Measurements from ENCODE around the gene SMAD9. TPM values are rescaled to one million over a fixed set of nuclear protein-coding genes. Genes with fewer than 3 reads are reported as not detected.

The SMAD9 gene
- total and polyA plus RNA-seq, 2 of the 8 experiments (the other 6 are each of a cell fraction or from before 2014, with no cell fraction given): 0.45 to 1.0 TPM

GRCh38 chr13:36907266-36907665 is 12.8 kb downstream of the SMAD9 start (continued):
- TF ChIP-seq, protein P1, sequence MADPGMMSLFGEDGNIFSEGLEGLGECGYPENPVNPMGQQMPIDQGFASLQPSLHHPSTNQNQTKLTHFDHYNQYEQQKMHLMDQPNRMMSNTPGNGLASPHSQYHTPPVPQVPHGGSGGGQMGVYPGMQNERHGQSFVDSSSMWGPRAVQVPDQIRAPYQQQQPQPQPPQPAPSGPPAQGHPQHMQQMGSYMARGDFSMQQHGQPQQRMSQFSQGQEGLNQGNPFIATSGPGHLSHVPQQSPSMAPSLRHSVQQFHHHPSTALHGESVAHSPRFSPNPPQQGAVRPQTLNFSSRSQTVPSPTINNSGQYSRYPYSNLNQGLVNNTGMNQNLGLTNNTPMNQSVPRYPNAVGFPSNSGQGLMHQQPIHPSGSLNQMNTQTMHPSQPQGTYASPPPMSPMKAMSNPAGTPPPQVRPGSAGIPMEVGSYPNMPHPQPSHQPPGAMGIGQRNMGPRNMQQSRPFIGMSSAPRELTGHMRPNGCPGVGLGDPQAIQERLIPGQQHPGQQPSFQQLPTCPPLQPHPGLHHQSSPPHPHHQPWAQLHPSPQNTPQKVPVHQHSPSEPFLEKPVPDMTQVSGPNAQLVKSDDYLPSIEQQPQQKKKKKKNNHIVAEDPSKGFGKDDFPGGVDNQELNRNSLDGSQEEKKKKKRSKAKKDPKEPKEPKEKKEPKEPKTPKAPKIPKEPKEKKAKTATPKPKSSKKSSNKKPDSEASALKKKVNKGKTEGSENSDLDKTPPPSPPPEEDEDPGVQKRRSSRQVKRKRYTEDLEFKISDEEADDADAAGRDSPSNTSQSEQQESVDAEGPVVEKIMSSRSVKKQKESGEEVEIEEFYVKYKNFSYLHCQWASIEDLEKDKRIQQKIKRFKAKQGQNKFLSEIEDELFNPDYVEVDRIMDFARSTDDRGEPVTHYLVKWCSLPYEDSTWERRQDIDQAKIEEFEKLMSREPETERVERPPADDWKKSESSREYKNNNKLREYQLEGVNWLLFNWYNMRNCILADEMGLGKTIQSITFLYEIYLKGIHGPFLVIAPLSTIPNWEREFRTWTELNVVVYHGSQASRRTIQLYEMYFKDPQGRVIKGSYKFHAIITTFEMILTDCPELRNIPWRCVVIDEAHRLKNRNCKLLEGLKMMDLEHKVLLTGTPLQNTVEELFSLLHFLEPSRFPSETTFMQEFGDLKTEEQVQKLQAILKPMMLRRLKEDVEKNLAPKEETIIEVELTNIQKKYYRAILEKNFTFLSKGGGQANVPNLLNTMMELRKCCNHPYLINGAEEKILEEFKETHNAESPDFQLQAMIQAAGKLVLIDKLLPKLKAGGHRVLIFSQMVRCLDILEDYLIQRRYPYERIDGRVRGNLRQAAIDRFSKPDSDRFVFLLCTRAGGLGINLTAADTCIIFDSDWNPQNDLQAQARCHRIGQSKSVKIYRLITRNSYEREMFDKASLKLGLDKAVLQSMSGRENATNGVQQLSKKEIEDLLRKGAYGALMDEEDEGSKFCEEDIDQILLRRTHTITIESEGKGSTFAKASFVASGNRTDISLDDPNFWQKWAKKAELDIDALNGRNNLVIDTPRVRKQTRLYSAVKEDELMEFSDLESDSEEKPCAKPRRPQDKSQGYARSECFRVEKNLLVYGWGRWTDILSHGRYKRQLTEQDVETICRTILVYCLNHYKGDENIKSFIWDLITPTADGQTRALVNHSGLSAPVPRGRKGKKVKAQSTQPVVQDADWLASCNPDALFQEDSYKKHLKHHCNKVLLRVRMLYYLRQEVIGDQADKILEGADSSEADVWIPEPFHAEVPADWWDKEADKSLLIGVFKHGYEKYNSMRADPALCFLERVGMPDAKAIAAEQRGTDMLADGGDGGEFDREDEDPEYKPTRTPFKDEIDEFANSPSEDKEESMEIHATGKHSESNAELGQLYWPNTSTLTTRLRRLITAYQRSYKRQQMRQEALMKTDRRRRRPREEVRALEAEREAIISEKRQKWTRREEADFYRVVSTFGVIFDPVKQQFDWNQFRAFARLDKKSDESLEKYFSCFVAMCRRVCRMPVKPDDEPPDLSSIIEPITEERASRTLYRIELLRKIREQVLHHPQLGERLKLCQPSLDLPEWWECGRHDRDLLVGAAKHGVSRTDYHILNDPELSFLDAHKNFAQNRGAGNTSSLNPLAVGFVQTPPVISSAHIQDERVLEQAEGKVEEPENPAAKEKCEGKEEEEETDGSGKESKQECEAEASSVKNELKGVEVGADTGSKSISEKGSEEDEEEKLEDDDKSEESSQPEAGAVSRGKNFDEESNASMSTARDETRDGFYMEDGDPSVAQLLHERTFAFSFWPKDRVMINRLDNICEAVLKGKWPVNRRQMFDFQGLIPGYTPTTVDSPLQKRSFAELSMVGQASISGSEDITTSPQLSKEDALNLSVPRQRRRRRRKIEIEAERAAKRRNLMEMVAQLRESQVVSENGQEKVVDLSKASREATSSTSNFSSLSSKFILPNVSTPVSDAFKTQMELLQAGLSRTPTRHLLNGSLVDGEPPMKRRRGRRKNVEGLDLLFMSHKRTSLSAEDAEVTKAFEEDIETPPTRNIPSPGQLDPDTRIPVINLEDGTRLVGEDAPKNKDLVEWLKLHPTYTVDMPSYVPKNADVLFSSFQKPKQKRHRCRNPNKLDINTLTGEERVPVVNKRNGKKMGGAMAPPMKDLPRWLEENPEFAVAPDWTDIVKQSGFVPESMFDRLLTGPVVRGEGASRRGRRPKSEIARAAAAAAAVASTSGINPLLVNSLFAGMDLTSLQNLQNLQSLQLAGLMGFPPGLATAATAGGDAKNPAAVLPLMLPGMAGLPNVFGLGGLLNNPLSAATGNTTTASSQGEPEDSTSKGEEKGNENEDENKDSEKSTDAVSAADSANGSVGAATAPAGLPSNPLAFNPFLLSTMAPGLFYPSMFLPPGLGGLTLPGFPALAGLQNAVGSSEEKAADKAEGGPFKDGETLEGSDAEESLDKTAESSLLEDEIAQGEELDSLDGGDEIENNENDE (IDR thresholded peaks at IDR 0.05; ENCODE audit: insufficient replicate concordance, low read length): no peak
- no peak for TF ChIP-seq ASH2L (IDR thresholded peaks at IDR 0.05; ENCODE audit: low read length)
- TF ChIP-seq BRCA1 (IDR thresholded peaks at IDR 0.05; ENCODE audit: low read depth, low read length): no peak
- no peak for TF ChIP-seq EZH2 (IDR thresholded peaks at IDR 0.05; ENCODE audit: low read depth, low read length, severe bottlenecking)
- TF ChIP-seq NRF1 (IDR thresholded peaks at IDR 0.05; ENCODE audit: low read depth, low read length): no peak
- no peak for TF ChIP-seq SUZ12 (IDR thresholded peaks at IDR 0.05; ENCODE audit: low read length)
- TF ChIP-seq YY1 (IDR thresholded peaks at IDR 0.05; ENCODE audit: low read depth, low read length): no peak
- TF ChIP-seq KDM4A (IDR thresholded peaks at IDR 0.05; ENCODE audit: low read depth, low read length, severe bottlenecking): no peak
- no peak for TF ChIP-seq CBX8 (IDR thresholded peaks at IDR 0.05; ENCODE audit: borderline replicate concordance, low read depth, low read length)
- no peak for TF ChIP-seq TAF7 (optimal IDR thresholded peaks at IDR 0.05; ENCODE audit: borderline replicate concordance, low read depth, low read length)
- TF ChIP-seq RFX5 (IDR thresholded peaks at IDR 0.05; ENCODE audit: borderline replicate concordance, low read depth, low read length): no peak
- TF ChIP-seq RNF2 (IDR thresholded peaks at IDR 0.05; ENCODE audit: borderline replicate concordance, low read depth, low read length, missing control alignments, poor library complexity, severe bottlenecking): no peak
